AG09319 (cell line): ENCODE data around the gene HABP2.

ENCODE experiments used
- DNase-seq: peaks from one replicate; pipeline ENCODE4 v3.0.0-alpha.2; 2010; ENCODE audit warnings: low read depth; ENCODE audit errors: extremely low read depth
- CTCF ChIP-seq: IDR thresholded peaks from 2 replicates; pipeline ENCODE4 v1.5.1; 2011; ENCODE audit warnings: low read depth, mild to moderate bottlenecking, inconsistent platforms, low read length, moderate library complexity

The HABP2 gene

DNA sequence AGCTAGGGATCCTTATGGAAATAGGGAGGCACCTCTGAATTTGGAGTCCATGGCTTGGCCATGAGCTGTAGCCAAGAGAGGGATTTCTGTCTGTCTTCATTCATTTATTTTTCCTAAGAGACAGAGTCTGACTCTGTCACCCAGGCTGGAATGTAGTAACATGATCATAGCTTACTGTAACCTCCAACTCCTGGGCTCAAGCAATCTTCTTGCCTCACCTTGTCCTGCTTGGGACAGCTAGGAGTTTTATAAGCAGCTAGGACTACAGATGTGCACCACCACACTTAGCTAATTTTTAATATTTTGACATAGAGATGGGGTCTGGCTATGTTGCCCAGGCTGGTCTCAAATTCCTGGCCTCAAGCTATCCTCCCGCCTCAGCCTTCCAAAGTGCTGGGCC, 8.5 kb upstream of the HABP2 start:
- no peak for TF ChIP-seq CTCF
- DNase-seq: no peak

- no peak for DNase-seq
- TF ChIP-seq CTCF: no peak
Observed at GRCh38 chr10:113547426-113547825, 5.4 kb upstream of the HABP2 start.

DNA sequence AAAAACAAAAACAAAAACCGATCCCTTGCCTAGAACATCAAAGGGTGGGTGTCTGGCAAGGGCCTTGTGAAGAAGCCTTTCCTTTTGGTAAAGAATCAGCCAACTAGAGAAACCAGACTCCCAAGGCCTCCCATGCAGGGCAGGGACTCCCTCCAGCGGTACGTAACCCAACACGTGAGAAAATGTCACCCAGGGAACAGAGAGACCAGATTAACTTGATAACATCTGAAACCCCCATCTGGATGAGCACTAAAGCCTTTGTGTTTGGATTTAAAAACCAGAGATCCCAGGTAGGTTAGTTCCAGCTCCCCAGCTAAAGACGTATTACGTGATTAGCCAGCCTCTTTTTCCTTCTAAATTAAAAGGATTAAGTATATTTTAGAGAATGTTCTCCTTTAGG, 3.0 kb upstream of the HABP2 start:
- TF ChIP-seq CTCF: no peak
- DNase-seq: no peak

GRCh38 chr10:113550365-113550764, 2.5 kb upstream of the HABP2 start:
- no peak for TF ChIP-seq CTCF
- no peak for DNase-seq

DNA sequence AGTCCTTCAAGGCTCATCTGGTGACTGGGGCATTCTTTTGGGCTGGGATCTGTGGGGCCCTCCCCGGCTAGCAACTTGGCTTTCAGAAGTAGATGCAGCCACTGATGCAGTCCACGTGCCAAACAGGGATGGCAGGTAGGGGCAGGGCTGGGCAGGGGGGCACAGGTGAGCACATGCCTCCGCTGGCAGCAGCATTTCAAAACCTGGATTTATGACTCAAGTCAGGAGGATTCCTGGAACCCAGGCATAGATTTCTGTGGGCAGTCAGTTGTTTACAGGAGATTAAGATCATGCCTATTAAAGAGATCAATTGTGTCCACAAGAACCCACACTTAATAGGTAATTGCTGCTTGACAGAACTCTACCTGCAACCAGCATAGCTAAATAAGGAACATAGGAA, 839 bp upstream of the HABP2 start:
- no peak for DNase-seq
- TF ChIP-seq CTCF: no peak

GRCh38 chr10:113553149-113553548, 296 bp downstream of the HABP2 start:
- TF ChIP-seq CTCF: no peak
- DNase-seq: no peak

- DNase-seq: no peak
- no peak for TF ChIP-seq CTCF
Observed at GRCh38 chr10:113554214-113554613, 1.4 kb downstream of the HABP2 start.
